ENCODE data around the gene TSPAN9.

TSPAN9 gene, protein sequence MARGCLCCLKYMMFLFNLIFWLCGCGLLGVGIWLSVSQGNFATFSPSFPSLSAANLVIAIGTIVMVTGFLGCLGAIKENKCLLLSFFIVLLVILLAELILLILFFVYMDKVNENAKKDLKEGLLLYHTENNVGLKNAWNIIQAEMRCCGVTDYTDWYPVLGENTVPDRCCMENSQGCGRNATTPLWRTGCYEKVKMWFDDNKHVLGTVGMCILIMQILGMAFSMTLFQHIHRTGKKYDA

DNA sequence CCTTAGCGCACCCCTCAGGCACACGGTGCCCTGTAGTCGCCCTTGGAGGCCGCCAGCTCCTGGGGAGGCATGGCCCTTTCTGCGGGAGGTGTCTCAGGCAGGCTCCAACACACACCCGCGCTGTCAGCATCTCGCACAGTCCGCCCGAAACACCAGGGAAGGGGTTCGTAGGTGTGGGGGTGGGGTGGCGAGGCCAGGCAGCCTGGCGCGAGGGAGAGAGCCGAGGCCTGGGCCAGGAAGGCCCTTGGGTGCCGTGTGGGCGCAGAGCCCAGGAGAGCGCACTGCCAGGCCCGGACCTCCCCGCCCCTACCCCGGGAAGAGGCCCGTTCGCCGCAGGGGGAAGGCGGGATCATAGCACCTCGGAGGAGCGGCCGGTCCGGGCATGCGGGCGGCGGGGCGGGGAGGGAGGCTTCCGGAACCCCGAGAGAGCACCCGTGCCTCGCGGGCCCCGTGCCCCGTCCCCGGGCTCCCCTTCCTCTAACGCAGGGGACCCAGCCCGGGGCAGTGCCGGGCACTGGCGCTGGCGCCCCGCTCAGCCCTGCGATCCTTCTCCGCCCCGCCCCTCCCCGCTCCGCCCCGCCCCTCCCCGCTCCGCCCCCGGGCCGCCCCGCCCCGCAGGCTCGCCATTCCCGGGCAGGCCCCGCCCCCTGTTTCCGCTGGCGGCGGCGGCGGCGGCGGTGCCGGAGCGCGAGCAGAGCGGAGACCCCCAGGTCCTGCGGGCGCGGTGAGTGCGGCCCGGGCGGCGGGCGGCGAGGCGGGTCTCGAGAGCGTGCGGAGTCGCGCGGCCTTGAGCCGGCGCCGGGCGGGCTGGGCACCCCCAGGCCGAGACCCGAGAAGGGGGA lies at the start of gene TSPAN9:
TSPAN9 (plus strand) TSS at position 650 of the 842 bp plus-strand sequence. CDS start 123,815 bp downstream, outside the sequence.
- in situ Hi-C loops (cut with MboI; ENCODE audit: low sequenced_read_pairs) = no loop called here

DNA sequence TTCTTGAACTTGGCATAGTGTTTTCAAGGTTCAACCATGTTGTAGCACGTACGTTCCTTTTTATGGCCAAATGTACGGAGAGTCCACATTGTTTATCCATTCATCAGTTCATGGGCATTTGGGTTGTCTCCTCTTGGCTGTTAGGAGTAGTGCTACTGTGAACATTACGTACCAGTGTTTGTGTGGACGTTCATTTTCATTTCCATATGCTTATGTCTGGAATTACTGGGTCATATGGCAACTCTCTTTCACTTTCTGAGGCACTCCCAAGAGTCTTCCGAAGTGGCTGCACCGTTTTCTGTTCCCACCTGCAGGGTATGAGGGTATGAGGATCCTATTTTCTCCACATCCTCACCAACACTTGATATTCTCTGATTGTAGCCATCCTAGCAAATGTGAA lies 49.1 kb upstream of the TSPAN9 start:
- in situ Hi-C loops (cut with MboI; ENCODE audit: low sequenced_read_pairs) = no loop called here

DNA sequence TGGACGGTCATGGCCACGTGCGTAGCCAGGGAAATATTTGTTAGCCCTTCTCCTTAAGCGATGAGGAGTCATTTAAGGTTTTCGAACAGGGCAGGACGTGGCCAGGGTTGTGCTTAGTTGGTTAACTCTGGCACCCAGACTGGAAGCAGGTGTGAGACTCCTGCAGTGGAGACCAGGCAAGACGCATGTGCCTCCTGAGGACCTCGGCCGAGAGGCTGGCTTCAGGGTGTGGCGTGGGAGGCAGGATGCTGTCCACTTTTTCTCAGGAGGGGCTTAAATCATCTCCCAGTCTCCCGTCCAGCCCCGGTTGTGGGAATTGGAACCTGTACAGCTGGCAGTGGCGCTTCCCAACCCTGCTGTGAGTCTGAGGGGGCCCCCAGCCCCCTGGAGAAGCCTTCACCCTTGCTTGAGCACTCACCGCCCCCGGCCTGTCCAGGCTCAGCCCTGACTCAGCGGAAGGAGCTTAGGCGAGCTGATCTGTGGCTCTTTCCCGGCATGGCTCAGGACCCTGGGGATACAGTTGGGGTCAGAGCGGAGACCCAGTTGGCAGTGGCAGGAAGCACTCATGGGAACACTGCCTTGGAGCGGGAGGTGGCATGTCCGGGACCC lies 46.3 kb upstream of the TSPAN9 start:
- in situ Hi-C loops (cut with MboI; ENCODE audit: low sequenced_read_pairs) = no loop called here

DNA sequence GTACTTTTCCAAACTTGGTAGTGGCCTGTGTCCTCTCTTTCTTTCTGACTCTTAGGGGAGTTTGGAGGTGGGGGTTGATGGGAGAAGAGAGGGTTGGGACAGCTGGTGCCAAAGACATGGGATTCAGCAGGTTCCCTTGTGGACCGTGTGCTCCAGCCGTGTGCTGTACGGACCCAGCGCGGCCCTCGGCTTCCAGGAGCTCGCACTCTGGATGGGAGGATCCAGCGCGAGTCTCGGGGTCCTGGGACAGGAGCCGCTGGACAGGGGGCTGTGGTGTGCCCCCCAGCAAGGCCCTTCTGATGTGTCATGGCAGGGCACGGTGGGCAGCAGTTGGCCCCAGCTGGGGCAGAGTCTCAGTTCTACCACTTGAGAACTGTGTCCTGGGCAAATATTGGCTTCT lies 45.0 kb upstream of the TSPAN9 start:
- in situ Hi-C loops (cut with MboI; ENCODE audit: low sequenced_read_pairs) = no loop called here

DNA sequence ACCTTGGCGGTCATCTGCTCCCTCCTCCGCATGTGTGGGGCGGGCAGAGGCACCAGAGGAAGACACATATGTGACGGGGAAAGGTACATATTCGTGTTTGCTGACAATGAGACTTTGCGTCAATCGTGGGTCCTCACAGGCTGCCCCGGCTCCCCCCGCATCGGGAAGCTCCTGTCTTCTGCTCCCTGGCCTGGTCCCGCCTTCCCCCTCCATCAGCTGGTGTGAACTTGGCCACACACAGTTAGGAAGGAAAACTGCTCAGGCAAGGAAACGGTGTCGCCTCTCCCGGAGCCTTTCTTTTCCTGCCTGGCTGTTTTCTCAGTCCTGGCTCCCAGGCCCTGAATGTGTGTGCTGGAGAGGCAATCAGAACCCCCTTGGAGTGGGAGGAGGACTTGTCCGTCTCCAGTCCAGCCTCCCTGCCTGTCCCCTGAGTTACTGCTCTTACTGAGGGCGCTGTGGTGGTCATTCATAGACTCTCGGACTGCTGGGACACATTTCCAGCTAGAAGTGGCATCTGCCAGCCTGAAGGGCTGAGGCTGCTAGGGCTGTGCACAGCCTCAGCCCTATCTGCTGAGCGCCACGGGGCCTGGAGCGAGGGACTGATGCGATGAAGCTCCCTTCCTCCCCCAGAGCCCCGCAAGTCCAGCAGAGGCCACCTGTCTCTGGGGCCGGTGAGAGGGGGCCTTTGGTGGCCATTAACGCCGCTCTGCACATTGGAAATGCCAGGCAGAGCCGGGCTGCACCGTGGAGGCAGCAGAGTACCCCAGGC lies 44.2 kb upstream of the TSPAN9 start:
- in situ Hi-C loops (cut with MboI; ENCODE audit: low sequenced_read_pairs) = no loop called here

DNA sequence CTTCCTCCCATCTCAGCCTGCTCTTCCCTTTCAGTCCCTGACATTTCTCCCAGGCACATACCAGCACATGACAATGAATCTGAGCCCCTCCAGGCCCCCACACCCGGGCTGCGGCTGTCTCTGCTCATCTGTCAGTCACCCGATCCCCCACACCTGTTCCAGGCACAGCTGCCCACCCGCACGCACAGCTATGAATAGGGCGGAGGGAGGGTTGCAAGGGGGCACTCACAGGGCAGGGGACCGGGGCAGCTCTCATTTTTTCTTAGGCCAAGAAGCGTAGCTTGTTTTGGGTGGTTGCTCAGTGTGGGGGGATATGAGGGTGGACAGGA lies 43.7 kb upstream of the TSPAN9 start:
- in situ Hi-C loops (cut with MboI; ENCODE audit: low sequenced_read_pairs) = no loop called here

DNA sequence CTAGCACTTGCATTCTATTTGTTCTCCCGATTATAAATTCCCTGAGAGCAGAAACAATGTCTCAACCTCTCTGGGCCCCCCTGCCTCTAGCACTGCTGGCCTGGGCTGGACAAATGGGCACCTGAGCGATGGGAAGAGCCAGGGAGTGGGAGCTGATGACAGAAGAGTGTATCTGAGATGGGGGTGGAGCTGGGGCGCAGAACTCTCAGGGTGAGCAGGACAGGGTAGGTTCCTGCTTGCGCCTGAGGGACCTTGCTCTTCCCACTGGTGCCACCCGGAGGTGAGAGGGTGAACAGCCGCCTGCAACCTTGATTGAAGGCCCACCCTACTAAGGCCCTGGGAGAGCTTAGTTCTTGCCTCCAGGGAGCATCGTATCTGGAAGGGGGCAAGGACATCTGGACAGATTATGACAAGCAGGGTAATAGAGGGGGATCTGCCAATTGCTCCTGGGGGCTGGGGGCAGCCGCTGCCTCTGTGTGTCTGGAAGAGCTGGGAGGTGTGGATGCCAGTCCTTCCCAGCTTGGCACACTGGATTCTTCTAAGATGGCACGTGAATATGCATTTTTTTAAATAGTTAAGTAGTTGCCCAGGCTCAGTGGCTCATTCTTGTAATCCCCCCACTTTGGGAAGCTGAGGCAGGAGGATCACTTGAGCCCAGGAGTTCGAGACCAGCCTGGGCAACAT lies 43.0 kb upstream of the TSPAN9 start:
- in situ Hi-C loops (cut with MboI; ENCODE audit: low sequenced_read_pairs) = no loop called here

DNA sequence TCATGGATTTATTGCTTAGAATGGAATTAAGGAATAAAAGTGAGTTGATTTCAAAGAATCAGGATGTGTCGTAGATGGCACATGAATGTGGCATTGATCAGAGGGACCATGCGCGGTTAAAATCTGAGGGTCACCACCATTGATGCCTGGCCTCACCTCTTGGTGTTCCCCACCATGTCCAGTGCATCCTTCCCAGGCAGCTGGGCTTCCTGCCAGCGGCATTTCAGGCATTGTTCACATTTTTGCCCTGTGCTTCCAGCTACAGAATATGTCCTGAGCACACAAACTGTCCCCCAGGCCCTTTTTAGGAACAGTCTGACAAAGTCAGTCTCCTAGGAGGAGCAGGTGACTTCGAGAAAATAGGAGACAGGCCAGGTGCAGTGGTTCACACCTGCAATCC lies 42.0 kb upstream of the TSPAN9 start:
- in situ Hi-C loops (cut with MboI; ENCODE audit: low sequenced_read_pairs) = no loop called here

DNA sequence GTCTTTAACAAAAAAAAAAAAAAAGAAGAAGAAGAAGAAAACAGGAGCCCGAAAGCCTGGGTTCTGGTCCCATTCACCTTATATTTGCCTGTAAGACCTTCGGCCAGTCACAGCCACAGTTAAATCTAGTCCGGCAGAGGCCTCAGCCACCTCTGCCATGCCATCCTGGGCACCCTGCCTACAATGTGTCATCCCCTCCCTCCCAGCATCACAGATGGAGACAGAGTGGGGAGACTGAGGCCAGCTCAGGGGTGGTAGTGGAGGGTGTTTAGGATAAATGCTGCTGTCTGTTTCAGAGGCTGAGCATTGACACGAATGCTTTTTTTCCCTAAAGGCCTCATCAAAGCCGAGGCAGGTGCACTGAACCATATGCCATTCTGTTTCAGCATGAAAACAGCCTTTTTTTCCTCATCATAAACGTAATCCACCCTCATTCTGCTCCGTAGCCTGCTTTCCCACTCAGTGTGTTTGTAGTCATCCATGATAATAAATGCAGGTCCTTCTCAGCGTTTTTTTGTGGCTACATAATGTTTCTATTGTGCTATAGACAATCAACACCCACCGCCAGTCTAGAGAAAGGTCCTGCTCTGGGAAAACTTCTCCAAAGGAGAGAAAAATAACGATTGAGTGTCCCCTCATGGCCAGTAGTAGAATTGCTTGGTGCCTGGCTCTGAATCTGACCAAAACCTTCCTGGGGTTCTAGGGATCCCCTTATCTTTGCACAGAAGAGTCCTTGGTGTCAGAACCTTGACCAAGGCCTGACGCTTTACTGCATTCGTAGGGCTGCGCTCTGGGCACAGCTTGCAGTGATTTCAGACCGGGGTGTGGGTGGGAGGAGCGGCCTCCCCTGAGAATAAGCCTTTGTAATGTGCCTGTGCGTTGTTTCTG lies 41.1 kb upstream of the TSPAN9 start:
- in situ Hi-C loops (cut with MboI; ENCODE audit: low sequenced_read_pairs) = no loop called here

DNA sequence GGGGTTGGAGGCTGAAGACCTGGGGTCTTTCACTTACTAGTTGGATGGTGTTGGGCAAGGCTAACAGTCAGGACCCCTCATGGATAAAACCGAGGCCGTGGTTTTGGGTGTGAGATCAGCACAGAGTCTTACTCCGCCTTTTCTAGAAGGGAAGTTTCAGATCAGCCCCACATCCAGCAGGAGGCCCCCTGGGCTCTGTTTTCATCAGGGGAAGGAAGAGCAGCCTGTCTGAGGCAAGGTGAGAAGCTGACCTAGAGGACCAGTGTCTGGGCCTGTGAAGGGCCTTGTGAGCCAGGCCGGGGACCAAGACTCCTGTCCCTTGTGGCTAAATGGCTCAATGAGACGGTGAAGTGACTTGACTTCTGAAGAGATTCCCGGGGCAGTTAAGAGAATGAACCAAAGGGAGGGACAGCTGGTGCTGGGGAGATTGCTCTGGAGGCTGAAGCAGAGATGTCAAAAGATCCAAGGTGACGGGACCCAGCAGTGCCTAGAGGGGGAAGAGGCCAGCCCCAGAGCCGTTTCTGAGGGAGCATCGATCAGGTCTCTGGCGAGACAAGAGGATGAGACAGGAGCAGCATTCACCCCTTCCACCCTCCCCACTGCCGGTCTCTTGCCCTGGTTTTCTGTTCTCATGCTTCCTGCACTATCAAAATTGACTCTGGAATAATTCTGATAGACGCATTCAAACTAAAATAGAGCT lies 40.1 kb upstream of the TSPAN9 start:
- in situ Hi-C loops (cut with MboI; ENCODE audit: low sequenced_read_pairs) = no loop called here

DNA sequence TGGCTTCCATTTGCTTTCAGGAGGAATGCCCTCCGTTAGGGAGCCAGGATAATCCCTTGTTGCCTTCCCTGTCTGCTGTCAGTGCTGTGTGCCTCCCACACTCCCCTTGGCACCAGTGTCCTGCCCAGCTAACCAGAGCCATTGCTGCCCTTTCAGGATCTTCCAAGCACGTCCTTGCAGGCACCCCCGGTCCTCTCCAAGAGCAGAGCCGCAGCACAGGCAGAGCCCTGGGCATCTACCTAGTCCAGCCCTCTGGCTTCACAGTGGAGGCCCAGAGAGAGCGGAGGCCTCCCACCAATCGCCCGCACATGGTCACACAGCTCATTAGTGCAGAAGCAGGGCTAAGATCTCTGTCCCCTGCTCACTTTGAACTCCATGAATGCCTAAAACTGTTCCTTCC lies 39.0 kb upstream of the TSPAN9 start:
- in situ Hi-C loops (cut with MboI; ENCODE audit: low sequenced_read_pairs) = no loop called here

DNA sequence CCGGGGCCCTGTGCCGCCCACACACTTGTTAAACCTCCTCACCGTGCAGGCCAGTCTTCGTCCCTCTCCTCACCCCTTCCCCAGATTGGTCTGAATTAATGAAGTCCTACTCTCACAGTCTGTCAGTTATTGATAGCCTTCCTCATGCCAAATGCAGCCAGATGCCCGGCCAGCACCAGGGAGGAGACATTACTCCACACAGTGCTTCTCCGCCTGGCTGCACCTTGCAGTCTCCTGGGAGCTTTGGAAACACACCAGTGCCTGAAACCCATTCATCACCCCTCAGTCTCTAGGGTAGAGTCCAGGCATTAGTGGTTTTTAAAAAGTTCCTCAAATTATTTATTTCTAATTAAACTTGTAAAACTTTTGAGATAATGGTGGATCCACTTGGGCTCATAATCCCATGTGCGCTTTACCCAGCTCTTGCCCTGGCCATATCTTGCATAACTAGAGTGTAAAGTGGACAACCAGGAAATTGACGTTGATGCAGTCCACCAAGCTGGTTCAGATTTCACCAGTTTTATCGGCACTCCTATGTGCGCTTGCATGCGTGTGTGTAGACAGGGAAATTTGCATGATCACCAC lies 38.2 kb upstream of the TSPAN9 start:
- in situ Hi-C loops (cut with MboI; ENCODE audit: low sequenced_read_pairs) = no loop called here

DNA sequence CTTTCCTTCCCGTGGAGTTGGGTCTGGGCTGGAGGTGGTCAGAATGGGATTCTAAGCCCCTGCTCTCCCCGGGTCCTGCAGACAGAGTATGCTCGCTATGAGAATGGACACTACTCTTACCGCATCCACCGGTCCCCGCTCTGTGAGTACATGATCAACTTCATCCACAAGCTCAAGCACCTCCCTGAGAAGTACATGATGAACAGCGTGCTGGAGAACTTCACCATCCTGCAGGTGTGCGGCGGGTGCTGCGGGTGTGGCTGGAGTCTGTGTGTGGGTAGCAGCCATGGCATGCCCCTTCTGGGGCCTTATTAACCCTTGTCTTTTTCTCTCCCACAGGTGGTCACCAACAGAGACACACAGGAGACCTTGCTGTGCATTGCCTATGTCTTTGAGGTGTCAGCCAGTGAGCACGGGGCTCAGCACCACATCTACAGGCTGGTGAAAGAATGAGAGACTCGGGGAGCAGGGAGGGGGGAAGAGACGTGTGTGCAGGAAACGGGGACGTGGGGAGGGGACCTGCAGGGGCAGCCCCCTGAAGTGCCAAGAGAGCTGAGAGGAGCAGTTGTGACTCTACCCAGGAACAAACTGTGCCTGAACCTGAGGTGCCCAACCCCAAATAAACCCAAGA lies 37.0 kb upstream of the TSPAN9 start:
- in situ Hi-C loops (cut with MboI; ENCODE audit: low sequenced_read_pairs) = no loop called here

DNA sequence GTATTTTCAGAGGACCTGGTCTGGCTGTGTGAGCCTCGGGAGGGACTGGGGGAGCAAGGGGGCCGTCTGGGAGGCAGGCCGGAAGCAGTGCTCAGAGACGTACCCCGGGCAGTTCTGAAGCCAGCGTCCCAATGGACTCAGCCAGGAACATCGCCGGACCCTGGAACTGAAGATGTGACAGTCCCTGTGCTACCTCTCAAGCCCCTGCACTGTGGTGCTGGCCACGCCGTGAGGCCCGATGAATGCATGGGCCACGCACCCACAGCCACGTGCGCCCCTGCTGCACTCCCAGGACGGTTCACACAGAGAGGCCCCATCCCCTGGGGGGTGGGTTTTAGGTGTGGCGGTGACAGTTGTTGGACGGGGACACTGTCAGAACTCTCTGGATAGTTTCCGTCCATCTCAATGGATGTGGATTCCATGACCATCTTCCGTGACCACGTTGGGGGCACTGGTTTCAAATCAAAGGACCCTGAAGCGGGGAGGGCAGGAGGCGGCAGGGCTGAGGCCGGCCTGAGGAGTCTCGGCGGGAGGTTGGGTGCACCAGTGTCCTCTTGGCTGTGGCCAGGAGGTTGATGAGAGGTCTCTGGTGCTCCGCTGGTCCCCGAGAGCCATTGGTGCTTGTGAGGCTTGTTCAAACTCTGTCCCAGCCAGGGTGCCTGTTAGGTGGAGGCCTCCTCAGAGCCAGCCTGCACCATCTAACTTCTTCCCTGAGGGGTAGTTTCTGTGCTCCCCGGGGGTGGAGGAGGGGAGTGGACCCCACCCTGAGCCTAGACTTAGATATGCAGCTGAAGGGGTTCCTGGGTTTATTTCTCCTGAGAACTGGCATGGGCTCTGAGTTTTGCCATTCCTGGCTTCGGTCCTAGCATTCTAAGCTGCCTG lies 36.3 kb upstream of the TSPAN9 start:
- in situ Hi-C loops (cut with MboI; ENCODE audit: low sequenced_read_pairs) = no loop called here

DNA sequence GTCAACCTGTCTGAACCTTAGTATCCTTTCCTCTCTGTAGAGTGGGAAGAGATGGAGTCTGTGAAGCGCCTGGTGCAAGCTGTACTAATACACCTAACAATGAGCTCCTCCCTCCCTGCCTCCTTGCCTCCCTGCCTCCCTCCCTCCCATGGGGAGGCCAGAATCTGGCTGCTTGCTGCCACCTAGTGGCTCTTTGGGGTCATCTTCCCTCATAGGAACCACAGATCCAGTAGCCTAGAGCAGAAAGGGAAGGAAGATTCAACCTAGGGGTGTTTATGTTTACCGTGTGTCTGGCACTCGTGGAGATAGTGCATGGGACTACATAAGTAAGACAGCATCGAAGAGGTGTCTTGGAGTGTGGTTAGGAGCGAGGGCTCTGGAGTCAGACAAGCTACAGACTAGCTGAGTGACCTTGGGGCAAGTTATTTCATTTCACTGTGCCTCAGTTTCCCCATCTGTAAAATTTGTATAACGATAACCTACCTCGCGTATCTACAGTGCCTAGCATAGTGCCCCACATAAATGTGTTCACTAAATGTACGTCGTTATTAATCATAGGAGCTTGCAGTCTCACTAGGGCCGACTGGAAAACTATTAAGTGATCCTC lies 35.5 kb upstream of the TSPAN9 start:
- in situ Hi-C loops (cut with MboI; ENCODE audit: low sequenced_read_pairs) = no loop called here

DNA sequence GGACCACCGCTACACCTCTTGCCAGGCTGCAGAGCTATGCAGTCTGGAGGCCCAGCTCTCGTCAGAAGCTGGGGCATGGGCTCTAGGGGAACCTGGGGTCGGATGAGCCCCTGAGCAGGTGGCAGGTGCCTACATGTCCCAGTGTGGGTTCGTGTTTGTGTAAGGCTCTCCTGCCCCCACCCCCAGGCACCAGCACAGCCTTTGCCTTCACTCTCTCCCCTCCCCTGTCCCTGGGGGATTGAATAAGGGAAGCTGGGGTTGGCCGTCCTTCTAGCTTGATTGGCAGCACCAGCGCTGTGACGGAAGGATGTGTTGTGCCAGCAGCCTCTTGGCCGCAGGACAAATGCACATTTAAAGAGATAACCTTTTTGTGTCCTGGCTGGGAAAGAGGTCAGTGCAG lies 34.8 kb upstream of the TSPAN9 start:
- in situ Hi-C loops (cut with MboI; ENCODE audit: low sequenced_read_pairs) = no loop called here

DNA sequence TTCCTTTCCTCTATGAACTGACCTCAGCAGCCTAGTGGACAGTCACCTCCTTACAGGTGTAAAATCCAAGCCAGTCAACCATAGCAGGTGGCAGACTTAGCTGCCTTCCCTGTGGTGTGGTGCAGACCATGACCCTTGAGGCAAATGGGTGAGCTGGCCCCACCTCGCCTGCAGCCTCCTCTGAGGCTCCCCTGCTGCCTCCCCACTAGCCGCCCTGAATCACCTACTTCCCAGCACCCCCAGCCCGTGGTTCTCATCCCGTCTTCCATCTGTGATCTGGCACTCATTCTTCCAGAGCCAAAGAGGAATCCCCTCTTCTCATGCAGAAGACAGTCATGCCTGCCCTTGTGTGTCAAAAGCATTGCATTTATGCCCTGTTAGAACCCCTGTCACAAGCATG lies 34.4 kb upstream of the TSPAN9 start:
- in situ Hi-C loops (cut with MboI; ENCODE audit: low sequenced_read_pairs) = no loop called here
